IPS-18c (cell line): ENCODE data around the gene PYGO2.
A peak's percentile ranks its signal among the peaks of the same experiment; 100 is the strongest.
"Not testable (repeated sequence)": the region's sequence is repeated elsewhere in the genome, so short reads cannot be mapped to it uniquely, and the experiment has no call there.

Source experiments
- H3K4me3 ChIP-seq: 2 replicates; pipeline ENCODE4 v1.7.0; 2013; ENCODE audit warnings: low read depth, mild to moderate bottlenecking, low read length, moderate library complexity; ENCODE audit not compliant: insufficient read depth
- H3K9me3 ChIP-seq: one replicate; pipeline ENCODE4 v1.6.1; 2013; ENCODE audit warnings: mild to moderate bottlenecking, low read length, moderate library complexity; ENCODE audit not compliant: control insufficient read depth, insufficient read depth

PYGO2 gene

GRCh38 chr1:154989195-154989860 is 27.7 kb upstream of the PYGO2 start:
- Histone ChIP-seq H3K9me3 (no peaks in the 10 kb centered on the region), H3K4me3 (no peak overlapping the region)

GRCh38 chr1:154988058-154988954 is 26.7 kb upstream of the PYGO2 start:
- Histone ChIP-seq H3K9me3 (no peaks in the 10 kb centered on the region), H3K4me3 (no peak overlapping the region)

GRCh38 chr1:154987326-154987725 is 25.7 kb upstream of the PYGO2 start:
- Histone ChIP-seq H3K4me3 (no peak overlapping the region), H3K9me3 (no peaks in the 10 kb centered on the region)

- not testable (repeated sequence) for H3K9me3 ChIP-seq, H3K4me3 ChIP-seq
Measured at GRCh38 chr1:154986736-154987135, 25.2 kb upstream of the PYGO2 start.

GRCh38 chr1:154983776-154984466 is 22.3 kb upstream of the PYGO2 start:
- H3K9me3 ChIP-seq = no peaks in the 10 kb centered on the region
- peak overlapping the region; percentile 71 for H3K4me3 ChIP-seq

GRCh38 chr1:154982897-154983648 is 21.5 kb upstream of the PYGO2 start, which contains the start of gene FLAD1:
FLAD1 (plus strand) TSS chr1:154983344; CDS start chr1:154983695, 351 bp downstream.
- Histone ChIP-seq H3K4me3 (peak within 1 kb of the TSS; percentile 71), H3K9me3 (no peaks in the 10 kb centered on the region)

- Histone ChIP-seq H3K9me3 (no peaks in the 10 kb centered on the region), H3K4me3 (peak overlapping the region; percentile 34)
Measured at GRCh38 chr1:154982341-154982740, 20.8 kb upstream of the PYGO2 start.

GRCh38 chr1:154978360-154978759 is 16.8 kb upstream of the PYGO2 start:
- H3K9me3 ChIP-seq = no peaks in the 10 kb centered on the region

GRCh38 chr1:154977762-154978161 is 16.2 kb upstream of the PYGO2 start:
- not testable (repeated sequence) for H3K9me3 ChIP-seq, H3K4me3 ChIP-seq

More at GRCh38 chr1:154978360-154978759, 16.8 kb upstream of the PYGO2 start:
- no peak overlapping the region for H3K4me3 ChIP-seq

GRCh38 chr1:154975409-154976059 is 14.0 kb upstream of the PYGO2 start:
- Histone ChIP-seq H3K9me3 (no peaks in the 10 kb centered on the region), H3K4me3 (peak overlapping the region; percentile 66)

- H3K9me3 ChIP-seq = no peaks in the 10 kb centered on the region
- peak overlapping the region; percentile 66 for H3K4me3 ChIP-seq
Measured at GRCh38 chr1:154974808-154975408, 13.3 kb upstream of the PYGO2 start.

GRCh38 chr1:154974102-154974807 is 12.7 kb upstream of the PYGO2 start, which contains the start of gene CKS1B:
CKS1B (plus strand) TSS chr1:154974681; CDS start chr1:154974746, 65 bp downstream.
- H3K9me3 ChIP-seq = no peaks in the 10 kb centered on the region
- H3K4me3 ChIP-seq = peak within 1 kb of the TSS; percentile 66

GRCh38 chr1:154973344-154974101 is 11.9 kb upstream of the PYGO2 start:
- no peaks in the 10 kb centered on the region for H3K9me3 ChIP-seq
- H3K4me3 ChIP-seq = peak overlapping the region; percentile 66

GRCh38 chr1:154972517-154973343 is 11.1 kb upstream of the PYGO2 start:
- Histone ChIP-seq H3K4me3 (peak overlapping the region; percentile 41), H3K9me3 (no peaks in the 10 kb centered on the region)
